Endothelial cell of umbilical vein (primary cell): ENCODE results near the gene KIF26B. TPM values are rescaled to one million over a fixed set of nuclear protein-coding genes. Genes with fewer than 3 reads are reported as not detected.

Experiments
- BruUV-seq: library from RNA; stranded (reverse); fragments of 400-500 nt; replicated peaks from 2 replicates; lab custom pipeline; 2021; lab: Mats Ljungman, UMichigan
- CTCF ChIA-PET: fragments of 300-600, 350-600 bp; sonication (Branson Sonifier 250); formaldehyde crosslinking; loops from one replicate; lab custom pipeline; 2021; ENCODE audit warnings: antibody characterized with exemption, inconsistent platforms; lab: Charles Lee
- POLR2A ChIA-PET: fragments of 300-600, 350-600 bp; sonication (Branson Sonifier 250); formaldehyde crosslinking; loops from one replicate; lab custom pipeline; 2021; ENCODE audit warnings: antibody characterized with exemption, inconsistent platforms; lab: Charles Lee
- DNase-seq: peaks from one replicate; pipeline ENCODE4 v3.0.0-alpha.2; 2011; ENCODE audit warnings: low read depth, low spot score
- FAIRE-seq: peaks from 2 replicates; lab custom pipeline; 2011; peaks lifted over from hg19 to GRCh38; lab: Jason Lieb, UNC
- H2AFZ ChIP-seq: 2 replicates; pipeline ENCODE4 v1.6.0; 2012; ENCODE audit warnings: low read depth, low read length, control low read depth, inconsistent platforms
- H3K27ac ChIP-seq: 2 replicates; pipeline ENCODE4 v1.5.1; 2011; ENCODE audit warnings: low read depth, mild to moderate bottlenecking, control low read depth, low read length, moderate library complexity; ENCODE audit not compliant: insufficient read depth
- H3K27me3 ChIP-seq, 2 experiments: 2 replicates each; pipeline versions ENCODE4 v1.6.0 to v1.6.1; 2011; ENCODE audit warnings: low read length in 2 of 2, mixed read lengths in 1 of 2; ENCODE audit not compliant: control insufficient read depth in 2 of 2, insufficient read depth in 2 of 2
- H3K36me3 ChIP-seq, 2 experiments: 2 replicates in 1 of 2; 3 replicates in 1 of 2; pipeline ENCODE4 v1.5.1; 2011; ENCODE audit warnings: low read length in 2 of 2, mild to moderate bottlenecking in 1 of 2, moderate library complexity in 1 of 2; ENCODE audit not compliant: control insufficient read depth in 2 of 2, insufficient read depth in 2 of 2; ENCODE audit errors: extremely low read depth in 1 of 2
- H3K4me1 ChIP-seq: 3 replicates; pipeline ENCODE4 v1.5.1; 2011; ENCODE audit warnings: mild to moderate bottlenecking, low read length; ENCODE audit not compliant: control insufficient read depth, insufficient read depth; ENCODE audit errors: extremely low read depth
- H3K4me2 ChIP-seq: 2 replicates; pipeline ENCODE4 v1.6.1; 2011; ENCODE audit warnings: low read length, control low read depth, mixed read lengths; ENCODE audit not compliant: insufficient read depth
- H3K4me3 ChIP-seq, 3 experiments: fragments of 200-600 bp in 1 of 3; sonication (generic), shearing (Covaris generic) in 1 of 3; replicated peaks in 1 of 3; 2 replicates each; pipeline ENCODE4 v1.5.1; 2011 to 2016; ENCODE audit warnings: control low read depth in 3 of 3, low read length in 3 of 3, mild to moderate bottlenecking in 2 of 3, inconsistent platforms in 1 of 3, low read depth in 1 of 3, moderate library complexity in 1 of 3; ENCODE audit not compliant: insufficient read depth in 1 of 3
- H3K79me2 ChIP-seq: 2 replicates; pipeline ENCODE4 v1.6.0; 2012; ENCODE audit warnings: low read length, inconsistent platforms; ENCODE audit not compliant: control insufficient read depth, insufficient read depth
- H3K9ac ChIP-seq: replicated peaks from 2 replicates; pipeline ENCODE3; 2011; ENCODE audit warnings: low read length, control low read depth; ENCODE audit not compliant: insufficient read depth; ENCODE audit errors: extremely low read depth
- H3K9me1 ChIP-seq: replicated peaks from 3 replicates; pipeline ENCODE4 v1.6.0; 2011; ENCODE audit warnings: mild to moderate bottlenecking, low read length; ENCODE audit not compliant: control insufficient read depth, insufficient read depth; ENCODE audit errors: extremely low read depth
- H3K9me3 ChIP-seq: replicated peaks from 2 replicates; pipeline ENCODE4 v1.5.1; 2012; ENCODE audit warnings: low read length, inconsistent platforms; ENCODE audit not compliant: control insufficient read depth, insufficient read depth
- H4K20me1 ChIP-seq: replicated peaks from 2 replicates; pipeline ENCODE3; 2011; ENCODE audit warnings: mild to moderate bottlenecking, low read length; ENCODE audit not compliant: control insufficient read depth, insufficient read depth; ENCODE audit errors: extremely low read depth
- EZH2 ChIP-seq: IDR thresholded peaks from 2 replicates; pipeline ENCODE4 v1.6.1; 2012; ENCODE audit warnings: borderline replicate concordance, low read depth, mild to moderate bottlenecking, moderate library complexity, low read length, inconsistent platforms; ENCODE audit not compliant: severe bottlenecking
- FOS ChIP-seq: IDR thresholded peaks from 2 replicates; pipeline ENCODE4 v1.6.1; 2011; ENCODE audit warnings: mild to moderate bottlenecking, low read length, moderate library complexity, borderline replicate concordance; ENCODE audit not compliant: insufficient read depth
- GATA2 ChIP-seq: IDR thresholded peaks from 2 replicates; pipeline ENCODE4 v1.7.0; 2011; ENCODE audit warnings: low read depth, mild to moderate bottlenecking, moderate library complexity, mixed read lengths, low read length; ENCODE audit not compliant: insufficient read length, insufficient read depth
- JUN ChIP-seq: IDR thresholded peaks from 2 replicates; pipeline ENCODE4 v1.6.1; 2011; ENCODE audit warnings: borderline replicate concordance, low read depth; ENCODE audit not compliant: insufficient read length, insufficient read depth
- MYC ChIP-seq: IDR thresholded peaks from one replicate; pipeline ENCODE4 v1.6.1; 2011; ENCODE audit warnings: mild to moderate bottlenecking, low read depth, low read length
- POLR2A ChIP-seq: IDR thresholded peaks from 2 replicates; pipeline ENCODE4 v1.6.1; 2012; ENCODE audit warnings: low read depth, mild to moderate bottlenecking, control low read depth, low read length
- POLR2AphosphoS5 ChIP-seq: IDR thresholded peaks from 2 replicates; pipeline ENCODE4 v1.6.1; 2012; ENCODE audit warnings: low read depth, mild to moderate bottlenecking, control low read depth, low read length, moderate library complexity; ENCODE audit not compliant: insufficient read depth
- dilution Hi-C: fragments of 300-500 bp; cut with MboI; formaldehyde crosslinking; loops from one replicate; pipeline ENCODE4 v1.15.0; 2019; ENCODE audit warnings: low sequenced_read_pairs; ENCODE audit not compliant: extremely low pct_ligation_motif_present
- intact Hi-C: fragments of 100-400 bp; cut with micrococcal nuclease; formaldehyde crosslinking; loops from one replicate; pipeline ENCODE4 v1.10.0; 2022
- polyA plus RNA-seq, 4 experiments: library from polyadenylated mRNA; depleted of rRNA in 3 of 4; stranded (reverse) in 3 of 4; unstranded in 1 of 4; fragments of >200 nt; gene quantifications; 2 replicates each; pipeline versions ENCODE4 v1.2.1 to v1.2.3, GENCODE V29; 2011 to 2012; ENCODE audit warnings: missing spikeins in 1 of 4
- total RNA-seq: library from RNA; stranded (reverse); gene quantifications from 2 replicates; pipeline ENCODE4 v1.2.3, GENCODE V29; 2021
- TF ChIP-seq, protein P1 (sequence below), 2 donors: IDR thresholded peaks; 1 replicate in 1 of 2; 2 replicates in 1 of 2; pipeline ENCODE4 v1.5.1; 2011; ENCODE audit warnings: low read length in 2 of 2, mild to moderate bottlenecking in 2 of 2, moderate library complexity in 2 of 2, control low read depth in 1 of 2, inconsistent platforms in 1 of 2, low read depth in 1 of 2; ENCODE audit not compliant: insufficient read depth in 1 of 2; ENCODE audit errors: extremely low read depth in 1 of 2
- TF ChIP-seq, protein P2 (sequence below): IDR thresholded peaks from 2 replicates; pipeline ENCODE4 v1.6.1; 2011; ENCODE audit not compliant: insufficient read depth, insufficient read length

Gene KIF26B
- total and polyA plus RNA-seq, 2 donors (not counting 3 experiments of a cell fraction or from before 2014, with no cell fraction given): 0.04 to 0.49 TPM

DNA sequence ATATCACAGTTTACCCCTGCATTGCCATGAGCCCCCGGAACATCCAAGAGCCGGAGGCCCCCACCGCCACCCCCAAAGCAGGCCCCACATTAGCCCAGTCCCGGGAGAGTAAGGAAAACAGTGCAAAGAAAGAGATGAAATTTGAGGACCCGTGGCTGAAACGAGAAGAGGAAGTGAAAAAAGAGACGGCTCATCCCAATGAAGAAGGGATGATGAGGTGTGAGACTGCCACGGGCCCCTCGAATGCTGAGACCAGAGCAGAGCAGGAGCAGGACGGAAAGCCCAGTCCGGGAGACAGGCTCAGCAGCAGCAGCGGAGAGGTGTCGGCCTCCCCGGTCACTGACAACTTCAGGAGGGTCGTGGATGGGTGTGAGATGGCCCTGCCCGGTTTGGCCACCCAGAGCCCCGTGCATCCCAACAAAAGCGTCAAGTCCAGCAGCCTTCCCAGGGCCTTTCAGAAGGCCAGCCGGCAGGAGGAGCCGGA lies 532.4 kb downstream of the KIF26B start:
- Histone ChIP-seq H3K27me3 (no peaks in the 10 kb centered on the region), H3K4me1 (no peaks in the 10 kb centered on the region), H4K20me1 (no peaks in the 10 kb centered on the region), H3K36me3 (no peaks in the 10 kb centered on the region), H3K27ac (no peak overlapping the region), H3K4me2 (no peak overlapping the region), H2AFZ (no peak overlapping the region), H3K4me3 (no peak overlapping the region), H3K9me1 (no peaks in the 10 kb centered on the region), H3K9me3 (no peaks in the 10 kb centered on the region), H3K79me2 (no peaks in the 10 kb centered on the region), H3K9ac (no peak overlapping the region)
- dilution Hi-C loops (no loop called here), intact Hi-C loops (no loop called here)
- FAIRE-seq (no peak), DNase-seq (no peak)
- ChIA-PET CTCF (no interaction called here), POLR2A (no interaction called here)
- TF ChIP-seq, protein P1, sequence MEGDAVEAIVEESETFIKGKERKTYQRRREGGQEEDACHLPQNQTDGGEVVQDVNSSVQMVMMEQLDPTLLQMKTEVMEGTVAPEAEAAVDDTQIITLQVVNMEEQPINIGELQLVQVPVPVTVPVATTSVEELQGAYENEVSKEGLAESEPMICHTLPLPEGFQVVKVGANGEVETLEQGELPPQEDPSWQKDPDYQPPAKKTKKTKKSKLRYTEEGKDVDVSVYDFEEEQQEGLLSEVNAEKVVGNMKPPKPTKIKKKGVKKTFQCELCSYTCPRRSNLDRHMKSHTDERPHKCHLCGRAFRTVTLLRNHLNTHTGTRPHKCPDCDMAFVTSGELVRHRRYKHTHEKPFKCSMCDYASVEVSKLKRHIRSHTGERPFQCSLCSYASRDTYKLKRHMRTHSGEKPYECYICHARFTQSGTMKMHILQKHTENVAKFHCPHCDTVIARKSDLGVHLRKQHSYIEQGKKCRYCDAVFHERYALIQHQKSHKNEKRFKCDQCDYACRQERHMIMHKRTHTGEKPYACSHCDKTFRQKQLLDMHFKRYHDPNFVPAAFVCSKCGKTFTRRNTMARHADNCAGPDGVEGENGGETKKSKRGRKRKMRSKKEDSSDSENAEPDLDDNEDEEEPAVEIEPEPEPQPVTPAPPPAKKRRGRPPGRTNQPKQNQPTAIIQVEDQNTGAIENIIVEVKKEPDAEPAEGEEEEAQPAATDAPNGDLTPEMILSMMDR (IDR thresholded peaks at IDR 0.05; ENCODE audit: extremely low read depth in 1 of 2, insufficient read depth in 1 of 2, low read depth in 1 of 2, low read length in 2 of 2): no peak
- TF ChIP-seq FOS (no peak), MYC (no peak), GATA2 (no peak), JUN (no peak), POLR2A (no peak), EZH2 (no peak), POLR2AphosphoS5 (no peak)
- TF ChIP-seq, protein P2, sequence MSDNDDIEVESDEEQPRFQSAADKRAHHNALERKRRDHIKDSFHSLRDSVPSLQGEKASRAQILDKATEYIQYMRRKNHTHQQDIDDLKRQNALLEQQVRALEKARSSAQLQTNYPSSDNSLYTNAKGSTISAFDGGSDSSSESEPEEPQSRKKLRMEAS: no peak
- no TSS peak for BruUV-seq
